ENCODE results near the gene LRFN4. TPM values are rescaled to one million over a fixed set of nuclear protein-coding genes. Genes with fewer than 3 reads are reported as not detected.

Gene LRFN4
- total and polyA plus RNA-seq, 2 of the 8 experiments (the other 6 are each of a cell fraction or from before 2014, with no cell fraction given): 49.8 to 64.3 TPM

DNA sequence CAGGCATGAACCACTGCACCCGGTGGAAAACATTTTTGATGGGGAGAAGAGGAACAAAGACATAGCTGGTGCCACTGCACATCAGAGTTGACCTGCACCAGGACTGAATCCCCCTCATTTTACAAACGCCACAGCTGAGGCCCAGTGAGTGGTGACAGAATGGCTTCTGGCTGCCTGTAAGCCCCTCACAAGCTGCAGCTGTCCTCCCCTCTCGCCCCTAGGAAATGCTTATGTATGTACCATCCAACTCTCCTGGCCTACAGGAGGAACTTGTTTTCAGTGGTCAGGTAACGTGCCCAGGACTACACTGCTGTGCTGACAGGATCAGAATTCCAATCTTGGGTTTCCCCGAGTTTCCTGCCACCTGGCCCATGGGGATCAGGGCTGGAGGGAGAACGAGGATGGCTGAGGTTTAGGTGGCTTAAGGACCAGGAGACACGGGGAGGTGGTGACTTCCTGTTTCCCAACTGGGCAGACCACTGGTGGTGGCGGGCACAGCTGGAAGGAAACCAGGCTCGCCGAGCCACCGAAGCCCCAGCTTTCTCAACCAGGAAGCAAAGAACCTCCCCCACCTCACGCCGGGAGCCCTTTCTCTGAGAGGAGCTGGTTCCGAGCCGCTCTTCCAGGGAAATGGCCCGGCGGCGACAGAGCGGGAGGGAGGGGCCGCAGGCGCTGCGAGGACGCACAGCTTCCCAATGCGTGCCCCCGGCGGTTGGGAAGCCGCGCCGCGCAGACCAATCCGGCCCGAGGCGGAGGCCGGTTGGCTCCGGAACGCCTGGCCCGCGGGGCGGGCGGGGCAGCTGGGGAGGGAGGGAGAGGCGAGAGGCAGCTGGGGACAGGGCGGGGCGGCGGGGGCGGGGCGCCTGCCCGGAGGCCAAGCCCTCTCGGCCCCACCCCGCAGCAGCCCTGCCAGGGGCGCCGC is 1.0 kb upstream of the LRFN4 start:
- Histone ChIP-seq H3K79me2 (ENCODE audit: control insufficient read depth in 1 of 2, insufficient read depth in 2 of 2, low read length in 2 of 2) (no peaks in the 10 kb centered on the region), H3K56ac (replicated peaks; ENCODE audit: insufficient read length, low read depth, low read length) (peak overlapping the region; percentile 70)
- POLR2A ChIA-PET (ENCODE audit: partially characterized antibody): interaction anchor here (0.9 to 5.4 kb wide), 8 partner anchors 9 to 179 kb away, joined by 3 to 53 read pairs (median 4); partner anchors contain the start of genes C11orf86, RBM4B and RCE1
- peak; percentile 18 for TF ChIP-seq EZH2 (IDR thresholded peaks at IDR 0.05; ENCODE audit: low read depth, low read length, severe bottlenecking)
- peak in 1 of 2 experiments; percentile 32; a peak in 1 of 4 replicates for TF ChIP-seq HDAC2 (IDR thresholded peaks at IDR 0.05; ENCODE audit: borderline replicate concordance in 1 of 2, low read depth in 2 of 2, low read length in 2 of 2)
- no peak for TF ChIP-seq CHD2 (IDR thresholded peaks at IDR 0.05; ENCODE audit: low read length)
- TF ChIP-seq RFX5 (IDR thresholded peaks at IDR 0.05; ENCODE audit: borderline replicate concordance, low read depth, low read length): no peak
- TF ChIP-seq HDAC6 (IDR thresholded peaks at IDR 0.05; ENCODE audit: low read depth, low read length): no peak
- peak; percentile 66 for TF ChIP-seq TAF1 (IDR thresholded peaks at IDR 0.05; ENCODE audit: low read depth, low read length)
- peak; percentile 3 for TF ChIP-seq KDM4A (IDR thresholded peaks at IDR 0.05; ENCODE audit: low read depth, low read length, severe bottlenecking)
- TF ChIP-seq, protein P1, sequence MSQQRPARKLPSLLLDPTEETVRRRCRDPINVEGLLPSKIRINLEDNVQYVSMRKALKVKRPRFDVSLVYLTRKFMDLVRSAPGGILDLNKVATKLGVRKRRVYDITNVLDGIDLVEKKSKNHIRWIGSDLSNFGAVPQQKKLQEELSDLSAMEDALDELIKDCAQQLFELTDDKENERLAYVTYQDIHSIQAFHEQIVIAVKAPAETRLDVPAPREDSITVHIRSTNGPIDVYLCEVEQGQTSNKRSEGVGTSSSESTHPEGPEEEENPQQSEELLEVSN (IDR thresholded peaks at IDR 0.05): 0 out of 2 replicates have a peak, but pooled peaks have one; percentile 52
- TF ChIP-seq CREB1 (IDR thresholded peaks at IDR 0.05): 0 out of 2 replicates have a peak, but pooled peaks have one; percentile 20

More for the DNA sequence above, 1.0 kb upstream of the LRFN4 start:
- Histone ChIP-seq H2AFZ (ENCODE audit: low read length) (0 out of 2 replicates have a peak overlapping the region, but pooled peaks have one; percentile 10), H2BK120ac (replicated peaks; ENCODE audit: low read depth, low read length) (peak overlapping the region; percentile 50), H2BK15ac (ENCODE audit: low read length) (peak overlapping the region; percentile 100), H3K23ac (ENCODE audit: insufficient read length) (no peak overlapping the region), H3K9me3 (ENCODE audit: insufficient read depth in 2 of 2, low read depth in 1 of 2, low read length in 1 of 2) (no peaks in the 10 kb centered on the region), H2BK20ac (ENCODE audit: low read length) (no peak overlapping the region), H3K4me1 (replicated peaks in 1 of 4; ENCODE audit: control insufficient read depth in 3 of 4, insufficient read depth in 4 of 4, low read length in 3 of 4) (peaks cover 5 to 20% (median 9%) of the 10 kb centered on the region in 4 experiments), H3K4me3 (ENCODE audit: extremely low read depth in 1 of 4, insufficient read depth in 2 of 4, low read depth in 3 of 4, low read length in 4 of 4) (peak overlapping the region; percentile 71 to 92 (median 86)), H4K5ac (ENCODE audit: insufficient read length, low read depth, low read length) (peak overlapping the region; percentile 60), H3K14ac (ENCODE audit: insufficient read length) (no peak overlapping the region), H2BK12ac (ENCODE audit: low read depth, low read length) (peak overlapping the region; percentile 80; the same call in 1 of the 2 replicates), H3K79me1 (ENCODE audit: low read depth, low read length) (no peaks in the 10 kb centered on the region), H3K4me2 (ENCODE audit: insufficient read depth in 1 of 2, low read depth in 2 of 2, low read length in 2 of 2) (peak overlapping the region; percentile 96 to 98), H4K91ac (replicated peaks; ENCODE audit: insufficient read length, low read length) (peak overlapping the region; percentile 97), H3K27ac (ENCODE audit: low read depth, low read length) (peak overlapping the region; percentile 78), H3K4ac (replicated peaks; ENCODE audit: insufficient read length, low read depth, low read length) (peak overlapping the region; percentile 98), H3K27me3 (replicated peaks in 1 of 4; ENCODE audit: control insufficient read depth in 3 of 4, extremely low read depth in 1 of 4, insufficient read depth in 3 of 4, low read length in 3 of 4) (no peaks in the 10 kb centered on the region), H3K18ac (ENCODE audit: extremely low read depth, low read length) (peak overlapping the region; percentile 98), H3K36me3 (ENCODE audit: control insufficient read depth in 2 of 4, insufficient read depth in 4 of 4, low read length in 3 of 4) (peaks cover 0 to 18% (median 1%) of the 10 kb centered on the region in 4 experiments; a peak in 4 of 8 replicates), H2BK5ac (ENCODE audit: low read depth, low read length) (peak overlapping the region; percentile 98), H3K23me2 (ENCODE audit: low read depth, low read length) (peaks cover 8% of the 10 kb centered on the region), H4K8ac (ENCODE audit: extremely low read depth, insufficient read depth, low read length) (peak overlapping the region; percentile 88), H3K9ac (replicated peaks in 1 of 4; ENCODE audit: extremely low read depth in 1 of 4, low read depth in 3 of 4, low read length in 3 of 4) (peak overlapping the region; percentile 57 to 77 (median 70)), H4K20me1 (replicated peaks in 1 of 2; ENCODE audit: control insufficient read depth in 1 of 2, insufficient read depth in 2 of 2, low read length in 2 of 2) (peaks cover 2 to 4% of the 10 kb centered on the region in 2 experiments), H2AK5ac (ENCODE audit: low read depth, low read length) (peak overlapping the region; percentile 86; the same call in 1 of the 2 replicates)
- CTCF ChIA-PET (ENCODE audit: partially characterized antibody): interaction anchor here (0.6 to 6.3 kb wide), 10 partner anchors 10 to 431 kb away, joined by 3 to 72 read pairs (median 4); partner anchors contain the start of genes C11orf86 and RCE1
- peak; percentile 78 to 94 for DNase-seq (ENCODE audit: low read depth in 1 of 2, low spot score in 2 of 2)
- no peak for FAIRE-seq
- 11% methylated on average over 35 of the region's 51 CpGs; no CpG with 5 or more reads in 1 of the 2 experiments for WGBS, 2 experiments (ENCODE audit: extremely low coverage in 1 of 2, insufficient coverage in 1 of 2, insufficient read length in 1 of 2, insufficient replicate concordance in 2 of 2, low coverage in 1 of 2, low lambda C conversion rate in 2 of 2, missing lambda C conversion rate in 1 of 2)

Data from H1 (cell line).